ENCODE data around the gene RCBTB1.
"Not testable (repeated sequence)": the region's sequence is repeated elsewhere in the genome, so short reads cannot be mapped to it uniquely, and the experiment has no call there.

- TF ChIP-seq CTCF (optimal IDR thresholded peaks at IDR 0.05 in 1 of 3, IDR thresholded peaks at IDR 0.05 in 1 of 3, conservative IDR thresholded peaks at IDR 0.05 in 1 of 3; ENCODE audit: extremely low read depth in 1 of 3, insufficient read depth in 2 of 3, low read length in 3 of 3); EZH2 (IDR thresholded peaks at IDR 0.05; ENCODE audit: low read length): not testable (repeated sequence)
Measured at GRCh38 chr13:49496837-49497236, 88.5 kb downstream of the RCBTB1 start.

Data from keratinocyte (primary cell).